ENCODE measurements around the gene RC3H2. TPM values are rescaled to one million over a fixed set of nuclear protein-coding genes. Genes with fewer than 3 reads are reported as not detected.

Gene RC3H2
- total RNA-seq: 10 to 100 TPM; 74.0 to 78.8 (median 77.3) TPM
- 75.5 TPM for total RNA-seq (2013)

- no peaks in the 10 kb centered on the region for H3K27me3 Mint-ChIP-seq (ENCODE audit: low read depth in 2 of 2)
- peak within 1 kb of the TSS; percentile 93 for H3K4me3 Mint-ChIP-seq
- peaks cover 16 to 22% of the 10 kb centered on the region in 2 donors for H3K4me1 Mint-ChIP-seq
- peak within 1 kb of the TSS; percentile 94 to 96 for H3K27ac Mint-ChIP-seq
- peak within 1 kb of the TSS; percentile 92 for H3K27ac ChIP-seq (ENCODE audit: low read length)
- H3K4me3 ChIP-seq (ENCODE audit: low read length): peak within 1 kb of the TSS; percentile 81
- H3K9me3 ChIP-seq (ENCODE audit: control insufficient read depth, insufficient read depth, low read length): no peaks in the 10 kb centered on the region
- H3K4me1 ChIP-seq (ENCODE audit: control insufficient read depth, insufficient read depth, low read length): peaks cover 14% of the 10 kb centered on the region
- no peaks in the 10 kb centered on the region for H3K27me3 ChIP-seq (ENCODE audit: control insufficient read depth, insufficient read depth, low read length)
- H3K36me3 ChIP-seq (ENCODE audit: control insufficient read depth, insufficient read depth, low read length): peaks cover 11% of the 10 kb centered on the region
- H3K9me3 Mint-ChIP-seq: no peaks in the 10 kb centered on the region
- TF ChIP-seq, protein P1, sequence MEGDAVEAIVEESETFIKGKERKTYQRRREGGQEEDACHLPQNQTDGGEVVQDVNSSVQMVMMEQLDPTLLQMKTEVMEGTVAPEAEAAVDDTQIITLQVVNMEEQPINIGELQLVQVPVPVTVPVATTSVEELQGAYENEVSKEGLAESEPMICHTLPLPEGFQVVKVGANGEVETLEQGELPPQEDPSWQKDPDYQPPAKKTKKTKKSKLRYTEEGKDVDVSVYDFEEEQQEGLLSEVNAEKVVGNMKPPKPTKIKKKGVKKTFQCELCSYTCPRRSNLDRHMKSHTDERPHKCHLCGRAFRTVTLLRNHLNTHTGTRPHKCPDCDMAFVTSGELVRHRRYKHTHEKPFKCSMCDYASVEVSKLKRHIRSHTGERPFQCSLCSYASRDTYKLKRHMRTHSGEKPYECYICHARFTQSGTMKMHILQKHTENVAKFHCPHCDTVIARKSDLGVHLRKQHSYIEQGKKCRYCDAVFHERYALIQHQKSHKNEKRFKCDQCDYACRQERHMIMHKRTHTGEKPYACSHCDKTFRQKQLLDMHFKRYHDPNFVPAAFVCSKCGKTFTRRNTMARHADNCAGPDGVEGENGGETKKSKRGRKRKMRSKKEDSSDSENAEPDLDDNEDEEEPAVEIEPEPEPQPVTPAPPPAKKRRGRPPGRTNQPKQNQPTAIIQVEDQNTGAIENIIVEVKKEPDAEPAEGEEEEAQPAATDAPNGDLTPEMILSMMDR (IDR thresholded peaks at IDR 0.05): no peak
- WGBS (ENCODE audit: insufficient coverage): under 1% methylated on average over 77 of the region's 77 CpGs
- intact Hi-C loops (cut with micrococcal nuclease): loop anchor here (1.0 to 2.0 kb wide), 4 partner anchors 8 to 86 kb away; partner anchors contain the start of genes ZBTB26 and ZBTB6
- peak; percentile 93 to 100 for DNase-seq
- peak; percentile 88 to 96 (median 92) for ATAC-seq
- H3K36me3 Mint-ChIP-seq: no peaks in the 10 kb centered on the region
Measured at GRCh38 chr9:122904823-122905710, at the start of gene RC3H2. Gene RC3H2, minus strand, starts transcription at chr9:122905359. Its CDS starts 7,850 bp downstream, at chr9:122897509.

DNA sequence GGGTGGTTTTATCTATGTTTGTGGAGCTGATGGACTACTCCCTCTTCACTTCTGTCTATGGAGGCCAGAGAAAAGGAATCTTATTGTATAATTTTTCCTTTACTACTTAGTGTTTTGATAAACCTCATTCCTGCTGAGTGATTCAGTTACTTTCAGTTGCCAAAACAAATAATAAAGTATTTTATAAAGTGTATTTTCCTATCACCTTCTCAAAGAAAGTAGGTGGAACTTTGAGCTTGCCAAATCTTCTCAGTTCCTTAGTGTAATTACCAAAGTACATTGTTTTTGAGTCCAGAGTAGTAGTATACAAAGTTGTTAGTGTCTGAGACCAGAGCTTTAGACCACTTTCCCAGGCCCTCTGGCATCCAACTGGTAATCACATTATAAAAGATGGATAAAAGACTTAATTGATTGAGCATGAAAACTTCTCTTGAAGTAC lies 49.1 kb upstream of the RC3H2 start:
- Histone ChIP-seq H3K4me1 (ENCODE audit: control insufficient read depth, insufficient read depth, low read length) (no peaks in the 10 kb centered on the region), H3K27ac (ENCODE audit: low read length) (no peak overlapping the region), H3K27me3 (ENCODE audit: control insufficient read depth, insufficient read depth, low read length) (no peaks in the 10 kb centered on the region), H3K36me3 (ENCODE audit: control insufficient read depth, insufficient read depth, low read length) (no peaks in the 10 kb centered on the region), H3K4me3 (ENCODE audit: low read length) (no peak overlapping the region), H3K9me3 (ENCODE audit: control insufficient read depth, insufficient read depth, low read length) (no peaks in the 10 kb centered on the region)
- Mint-ChIP-seq H3K36me3 (no peaks in the 10 kb centered on the region), H3K4me3 (no peak overlapping the region), H3K4me1 (peaks cover 21 to 25% of the 10 kb centered on the region in 2 donors), H3K9me3 (no peaks in the 10 kb centered on the region), H3K27ac (no peak overlapping the region), H3K27me3 (ENCODE audit: low read depth in 2 of 2) (no peaks in the 10 kb centered on the region)
- ATAC-seq: no peak
- intact Hi-C loops (cut with micrococcal nuclease): no loop called here
- DNase-seq: no peak
- TF ChIP-seq, protein P1 (IDR thresholded peaks at IDR 0.05): no peak

GRCh38 chr9:122951056-122951455 lies 45.9 kb upstream of the RC3H2 start:
- WGBS (ENCODE audit: insufficient coverage): 80% methylated on average over 1 of the region's 1 CpG
- TF ChIP-seq, protein P1 (IDR thresholded peaks at IDR 0.05): no peak
- DNase-seq: no peak
- peaks cover 28 to 42% of the 10 kb centered on the region in 2 donors for H3K4me1 Mint-ChIP-seq
- no peaks in the 10 kb centered on the region for H3K27me3 Mint-ChIP-seq (ENCODE audit: low read depth in 2 of 2)
- no peaks in the 10 kb centered on the region for H3K9me3 Mint-ChIP-seq
- H3K27me3 ChIP-seq (ENCODE audit: control insufficient read depth, insufficient read depth, low read length): no peaks in the 10 kb centered on the region
- H3K27ac ChIP-seq (ENCODE audit: low read length): no peak overlapping the region
- H3K36me3 ChIP-seq (ENCODE audit: control insufficient read depth, insufficient read depth, low read length): no peaks in the 10 kb centered on the region
- H3K36me3 Mint-ChIP-seq: no peaks in the 10 kb centered on the region
- intact Hi-C loops (cut with micrococcal nuclease): no loop called here
- H3K4me1 ChIP-seq (ENCODE audit: control insufficient read depth, insufficient read depth, low read length): no peaks in the 10 kb centered on the region
- H3K27ac Mint-ChIP-seq: no peak overlapping the region
- ATAC-seq: no peak
- no peak overlapping the region for H3K4me3 ChIP-seq (ENCODE audit: low read length)
- no peaks in the 10 kb centered on the region for H3K9me3 ChIP-seq (ENCODE audit: control insufficient read depth, insufficient read depth, low read length)
- H3K4me3 Mint-ChIP-seq: no peak overlapping the region
